AG08395 (cell line): ENCODE results near the gene KLHL42.
"Not testable (repeated sequence)": the region's sequence is repeated elsewhere in the genome, so short reads cannot be mapped to it uniquely, and the experiment has no call there.

ENCODE experiments used
- DNase-seq: peaks from one replicate; pipeline ENCODE4 v3.0.0; 2012; ENCODE audit warnings: mixed read lengths, low spot score

Gene KLHL42

GRCh38 chr12:27779920-27780611 lies at the start of gene KLHL42, which contains the start of gene MANSC4:
Gene KLHL42, plus strand, starts transcription at chr12:27780233. Its CDS starts 98 bp downstream, at chr12:27780331.
Gene MANSC4, minus strand, starts transcription at chr12:27780236. Its CDS starts 8,960 bp downstream, at chr12:27771276.
- DNase-seq = peak; percentile 79

- DNase-seq = peak; percentile 10
These were observed 47.8 kb upstream of the KLHL42 start for GRCh38 chr12:27732281-27732680.

- peak; percentile 46 for DNase-seq
These were observed 46.9 kb upstream of the KLHL42 start for GRCh38 chr12:27733052-27733656.

DNA sequence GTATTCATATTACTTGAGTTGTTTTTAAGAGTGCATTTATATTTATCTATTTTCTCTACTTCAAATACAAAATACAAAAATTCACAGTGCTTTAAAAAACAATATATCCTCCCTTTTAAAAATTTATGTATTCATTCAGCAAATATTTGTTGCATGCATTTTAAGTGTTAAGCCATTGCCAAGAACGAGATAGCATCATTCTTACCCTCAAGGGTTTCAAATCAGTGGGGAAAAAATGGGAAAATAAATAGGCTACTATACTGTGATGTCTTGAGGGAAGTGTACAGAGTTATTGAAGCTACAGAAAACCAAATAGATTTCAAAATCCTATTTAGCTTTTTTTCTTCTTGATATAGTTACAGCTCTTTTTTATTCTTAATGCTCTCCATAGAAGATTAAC lies 46.2 kb upstream of the KLHL42 start:
- DNase-seq = no peak

DNA sequence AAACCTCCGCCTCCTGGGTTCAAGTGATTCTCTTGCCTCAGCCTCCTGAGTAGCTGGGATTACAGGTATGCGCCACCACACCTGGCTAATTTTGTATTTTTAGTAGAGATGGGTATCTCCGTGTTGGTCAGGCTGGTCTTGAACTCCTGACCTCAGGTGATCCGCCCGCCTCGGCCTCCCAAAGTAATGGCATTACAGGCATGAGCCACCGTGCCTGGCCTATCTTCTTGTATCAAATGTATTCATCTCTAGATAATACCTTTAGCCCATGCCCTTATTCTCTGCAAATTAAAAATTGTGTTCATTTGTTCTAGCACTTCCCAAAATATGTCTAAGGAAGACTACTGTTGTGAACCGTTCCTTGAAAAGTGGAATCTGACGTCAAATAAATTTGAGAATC lies 45.7 kb upstream of the KLHL42 start:
- DNase-seq = not testable (repeated sequence)

- DNase-seq = no peak
These were observed 36.4 kb upstream of the KLHL42 start for GRCh38 chr12:27743601-27744000.

DNA sequence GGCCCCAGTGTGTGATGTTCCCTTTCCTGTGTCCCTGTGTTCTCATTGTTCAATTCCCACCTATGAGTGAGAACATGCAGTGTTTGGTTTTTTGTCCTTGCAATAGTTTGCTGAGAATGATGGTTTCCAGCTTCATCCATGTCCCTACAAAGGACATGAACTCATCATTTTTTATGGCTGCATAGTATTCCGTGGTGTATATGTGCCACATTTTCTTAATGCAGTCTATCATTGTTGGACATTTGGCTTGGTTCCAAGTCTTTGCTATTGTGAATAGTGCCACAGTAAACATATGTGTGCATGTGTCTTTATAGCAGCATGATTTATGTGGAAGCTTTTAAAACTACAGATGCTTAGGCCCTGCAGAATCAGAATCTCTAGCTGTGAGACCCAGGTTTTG lies 34.3 kb upstream of the KLHL42 start:
- DNase-seq = not testable (repeated sequence)

- DNase-seq = no peak
These were observed 32.8 kb upstream of the KLHL42 start for GRCh38 chr12:27747111-27747820.

DNA sequence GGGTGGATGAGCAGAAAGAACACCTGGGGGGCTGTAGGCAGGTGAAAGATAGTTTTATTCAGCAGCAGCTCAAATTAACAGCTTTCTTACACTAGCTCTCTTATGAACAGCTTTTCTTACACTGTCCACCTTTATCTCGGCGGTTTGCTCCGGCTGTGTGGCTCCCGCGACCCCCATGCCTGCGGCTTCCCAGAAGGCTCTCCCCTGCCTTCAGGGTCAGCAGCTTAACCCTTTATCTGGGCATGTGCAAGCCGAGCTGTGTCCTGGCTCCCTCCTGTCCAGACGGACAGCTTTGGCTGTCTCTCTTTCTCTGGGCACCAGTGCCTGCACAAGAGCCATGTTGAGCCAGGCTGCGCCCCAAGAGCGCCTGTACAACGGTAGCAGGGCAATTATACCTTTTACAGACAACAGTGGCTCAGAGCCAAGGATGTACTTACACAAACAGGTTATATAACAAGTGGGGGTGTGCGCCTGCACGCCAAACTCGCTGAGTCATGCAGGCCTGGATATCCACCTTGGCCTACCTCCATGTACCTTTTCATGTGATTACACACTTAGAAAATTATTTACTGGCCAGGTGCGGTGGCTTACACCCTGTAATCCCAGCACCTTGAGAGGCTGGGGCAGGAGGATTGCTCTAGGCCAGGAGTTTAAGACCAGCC lies 28.5 kb upstream of the KLHL42 start:
- DNase-seq = no peak

- DNase-seq = no peak
These were observed 25.2 kb upstream of the KLHL42 start for GRCh38 chr12:27754795-27755194.

DNA sequence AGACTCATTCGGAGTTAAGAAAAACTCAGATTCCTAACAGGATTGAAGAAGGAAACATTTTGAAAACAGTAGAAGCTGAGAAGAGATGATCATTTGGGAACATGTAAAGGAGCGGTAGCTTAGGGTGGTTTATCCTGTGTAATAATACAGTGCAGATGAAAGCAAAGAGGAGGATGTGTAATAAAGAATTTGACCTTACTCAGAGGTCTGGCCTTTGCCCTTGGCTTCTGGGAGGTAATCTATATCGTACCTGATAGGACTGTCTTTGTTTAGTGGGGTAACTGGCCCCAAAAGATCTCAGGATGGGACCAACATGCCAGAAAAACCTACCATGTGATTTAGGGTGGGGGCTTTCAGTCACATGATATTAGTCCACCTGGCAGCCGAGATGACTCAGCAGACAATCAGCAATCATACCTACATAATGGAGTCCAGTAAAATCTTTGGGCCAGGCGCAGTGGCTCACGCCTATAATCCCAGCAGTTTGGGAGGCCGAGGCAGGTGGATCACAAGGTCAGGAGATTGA lies 23.3 kb upstream of the KLHL42 start:
- no peak for DNase-seq

GRCh38 chr12:27762757-27763156 lies 17.3 kb upstream of the KLHL42 start:
- no peak for DNase-seq

- DNase-seq = no peak
These were observed 13.4 kb upstream of the KLHL42 start for GRCh38 chr12:27766587-27766986.

GRCh38 chr12:27769142-27769673 lies 10.8 kb upstream of the KLHL42 start:
- DNase-seq = no peak

- no peak for DNase-seq
These were observed 8.3 kb upstream of the KLHL42 start for GRCh38 chr12:27771481-27772327.

GRCh38 chr12:27772328-27773049 lies 7.5 kb upstream of the KLHL42 start:
- DNase-seq = no peak

DNA sequence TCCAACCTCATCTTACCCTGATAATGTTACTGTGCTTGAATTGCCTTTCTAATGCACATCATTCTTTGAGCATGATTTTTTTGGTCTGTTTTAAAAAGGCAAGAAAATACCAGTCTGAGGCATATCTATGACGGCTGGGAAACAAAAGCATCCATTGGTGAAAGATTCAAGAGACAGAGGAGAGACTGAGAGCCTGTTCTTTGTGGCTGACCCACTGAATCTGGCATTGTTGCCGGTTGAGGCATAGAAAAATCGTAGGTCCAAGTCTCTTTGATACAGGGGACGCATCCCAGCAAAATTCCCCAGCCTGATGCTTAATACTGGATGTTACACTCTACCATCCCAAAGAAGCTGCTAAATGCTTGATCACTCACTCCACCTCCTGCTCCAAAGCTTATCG lies 2.9 kb upstream of the KLHL42 start:
- no peak for DNase-seq

DNA sequence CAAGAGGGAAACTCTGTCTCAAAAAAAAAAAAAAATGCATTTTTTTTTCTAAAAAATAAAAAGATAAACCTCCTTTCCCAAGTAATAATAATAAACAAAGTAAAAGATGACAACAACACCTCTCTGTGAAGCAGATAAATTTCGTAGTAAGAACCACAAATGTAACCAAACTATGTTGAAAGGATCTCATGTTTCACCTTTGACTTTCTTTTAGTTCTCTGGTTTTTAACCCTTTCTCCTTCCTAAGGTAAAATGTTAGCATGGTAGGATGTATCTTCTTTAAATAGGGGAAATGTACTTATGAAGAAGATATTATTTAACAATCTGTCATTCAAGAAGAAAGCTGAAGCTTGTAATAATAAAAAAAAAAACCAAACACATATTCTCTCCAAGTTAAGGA lies 1.8 kb upstream of the KLHL42 start:
- DNase-seq = no peak

DNA sequence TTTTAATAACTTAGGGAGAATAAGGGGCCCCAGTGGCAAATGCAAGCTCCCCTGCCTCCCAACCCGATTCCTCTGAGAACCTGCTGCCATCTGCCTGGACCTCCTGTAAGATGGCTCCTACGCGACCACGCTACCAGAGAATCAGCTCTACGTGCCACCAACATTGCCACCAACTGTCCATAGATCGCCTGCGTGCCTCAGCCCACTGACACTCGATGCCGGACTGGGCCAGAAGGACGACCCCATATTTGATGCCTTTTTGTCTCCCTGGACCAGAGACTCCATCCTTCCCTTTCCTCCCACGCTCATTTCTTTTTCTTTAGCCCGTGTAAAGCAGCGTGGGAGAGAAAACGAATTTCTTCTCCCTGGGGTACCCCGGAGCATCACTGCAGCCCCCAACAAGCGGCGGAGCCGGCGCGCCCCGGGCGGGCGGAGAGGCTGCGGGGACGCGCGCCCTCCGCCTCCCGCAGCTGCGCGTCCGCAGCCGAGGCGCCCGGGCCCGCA lies 565 bp upstream of the KLHL42 start:
- peak; percentile 20 for DNase-seq
